ENCODE results near the gene APOB.

The APOB gene

DNA sequence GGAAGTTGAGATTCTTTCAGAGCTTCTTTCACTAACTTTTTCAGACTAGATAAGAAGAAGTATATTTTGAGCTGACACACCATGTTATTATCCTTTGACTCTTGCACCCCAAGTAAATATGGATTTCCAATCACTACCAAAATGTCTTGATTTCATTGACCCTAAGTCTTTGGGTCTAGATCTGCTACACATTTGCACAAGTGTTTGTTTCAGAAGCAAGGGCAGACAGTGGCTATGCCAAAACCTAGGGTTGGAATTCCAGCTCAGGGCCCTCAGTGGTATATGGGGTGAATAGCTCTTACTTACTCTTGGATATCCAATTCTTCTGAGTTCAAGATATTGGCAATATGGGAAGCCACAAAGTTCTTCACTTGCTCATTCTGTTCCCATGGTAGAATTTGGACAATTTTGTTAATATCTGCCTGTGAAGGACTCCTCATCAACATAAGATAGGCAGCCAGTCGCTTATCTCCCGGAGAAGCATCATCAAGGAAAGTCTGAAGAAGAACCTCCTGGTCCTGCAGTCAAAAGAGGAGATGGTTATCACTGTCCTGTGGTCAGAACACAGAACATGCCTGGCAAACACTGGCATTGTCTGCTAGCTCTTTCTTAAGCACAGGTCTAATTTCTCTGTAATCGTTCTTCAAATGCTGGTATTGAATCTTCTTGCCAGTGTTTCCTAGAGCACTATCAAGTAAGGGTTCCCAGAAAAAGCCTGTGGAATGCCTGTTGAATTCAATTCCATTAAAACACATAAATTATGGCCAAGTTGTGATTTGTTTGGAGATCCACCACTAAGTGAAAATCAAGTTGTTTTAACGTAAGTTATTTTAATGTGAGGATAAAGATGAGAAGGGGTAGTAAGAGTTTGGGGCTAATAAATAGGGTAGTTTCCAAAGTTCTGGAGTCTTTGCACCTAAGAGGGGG lies 15.6 kb downstream of the APOB start:
- H3K9me2 ChIP-seq (ENCODE audit: low read depth, low read length) = no peaks in the 10 kb centered on the region
- no peaks in the 10 kb centered on the region for H3K36me3 ChIP-seq (ENCODE audit: insufficient read depth, low read length)
- H3K4me3 ChIP-seq (ENCODE audit: low read depth, low read length, poor library complexity, severe bottlenecking) = no peak overlapping the region
- H3K4me2 ChIP-seq (ENCODE audit: low read length) = no peak overlapping the region
- no peaks in the 10 kb centered on the region for H3K27me3 ChIP-seq (ENCODE audit: insufficient read depth, low read length)
- H3K9ac ChIP-seq (ENCODE audit: low read length) = no peak overlapping the region
- no peak overlapping the region for H2AFZ ChIP-seq (ENCODE audit: low read length)
- H4K20me1 ChIP-seq (ENCODE audit: insufficient read depth, low read length) = no peaks in the 10 kb centered on the region
- no peaks in the 10 kb centered on the region for H3F3A ChIP-seq (ENCODE audit: insufficient read depth, low read length)
- no peaks in the 10 kb centered on the region for H3K9me3 ChIP-seq (ENCODE audit: low read length)
- TF ChIP-seq, protein P1, sequence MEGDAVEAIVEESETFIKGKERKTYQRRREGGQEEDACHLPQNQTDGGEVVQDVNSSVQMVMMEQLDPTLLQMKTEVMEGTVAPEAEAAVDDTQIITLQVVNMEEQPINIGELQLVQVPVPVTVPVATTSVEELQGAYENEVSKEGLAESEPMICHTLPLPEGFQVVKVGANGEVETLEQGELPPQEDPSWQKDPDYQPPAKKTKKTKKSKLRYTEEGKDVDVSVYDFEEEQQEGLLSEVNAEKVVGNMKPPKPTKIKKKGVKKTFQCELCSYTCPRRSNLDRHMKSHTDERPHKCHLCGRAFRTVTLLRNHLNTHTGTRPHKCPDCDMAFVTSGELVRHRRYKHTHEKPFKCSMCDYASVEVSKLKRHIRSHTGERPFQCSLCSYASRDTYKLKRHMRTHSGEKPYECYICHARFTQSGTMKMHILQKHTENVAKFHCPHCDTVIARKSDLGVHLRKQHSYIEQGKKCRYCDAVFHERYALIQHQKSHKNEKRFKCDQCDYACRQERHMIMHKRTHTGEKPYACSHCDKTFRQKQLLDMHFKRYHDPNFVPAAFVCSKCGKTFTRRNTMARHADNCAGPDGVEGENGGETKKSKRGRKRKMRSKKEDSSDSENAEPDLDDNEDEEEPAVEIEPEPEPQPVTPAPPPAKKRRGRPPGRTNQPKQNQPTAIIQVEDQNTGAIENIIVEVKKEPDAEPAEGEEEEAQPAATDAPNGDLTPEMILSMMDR (IDR thresholded peaks at IDR 0.05; ENCODE audit: low read length) = no peak
- TF ChIP-seq EZH2 (IDR thresholded peaks at IDR 0.05; ENCODE audit: borderline replicate concordance, low read length) = no peak
- no peaks in the 10 kb centered on the region for H3K79me2 ChIP-seq (ENCODE audit: insufficient read depth, low read length)
- H3K27ac ChIP-seq (ENCODE audit: low read depth, low read length, poor library complexity, severe bottlenecking) = no peak overlapping the region
- no peaks in the 10 kb centered on the region for H3K4me1 ChIP-seq (ENCODE audit: insufficient read depth, low read length, severe bottlenecking)

- no peak overlapping the region for H3K27ac ChIP-seq (ENCODE audit: low read depth, low read length, poor library complexity, severe bottlenecking)
- no peak overlapping the region for H3K4me3 ChIP-seq (ENCODE audit: low read depth, low read length, poor library complexity, severe bottlenecking)
These were observed 17.2 kb downstream of the APOB start for GRCh38 chr2:21026479-21027282.

GRCh38 chr2:21025690-21026478 lies 18.0 kb downstream of the APOB start:
- Histone ChIP-seq H3F3A (ENCODE audit: insufficient read depth, low read length) (no peaks in the 10 kb centered on the region), H3K9ac (ENCODE audit: low read length) (no peak overlapping the region), H2AFZ (ENCODE audit: low read length) (no peak overlapping the region), H3K4me1 (ENCODE audit: insufficient read depth, low read length, severe bottlenecking) (no peaks in the 10 kb centered on the region), H4K20me1 (ENCODE audit: insufficient read depth, low read length) (no peaks in the 10 kb centered on the region), H3K4me2 (ENCODE audit: low read length) (no peak overlapping the region), H3K9me3 (ENCODE audit: low read length) (no peaks in the 10 kb centered on the region), H3K27me3 (ENCODE audit: insufficient read depth, low read length) (no peaks in the 10 kb centered on the region), H3K27ac (ENCODE audit: low read depth, low read length, poor library complexity, severe bottlenecking) (no peak overlapping the region), H3K36me3 (ENCODE audit: insufficient read depth, low read length) (no peaks in the 10 kb centered on the region), H3K9me2 (ENCODE audit: low read depth, low read length) (no peaks in the 10 kb centered on the region), H3K79me2 (ENCODE audit: insufficient read depth, low read length) (no peaks in the 10 kb centered on the region), H3K4me3 (ENCODE audit: low read depth, low read length, poor library complexity, severe bottlenecking) (no peak overlapping the region)
- no peak for TF ChIP-seq EZH2 (IDR thresholded peaks at IDR 0.05; ENCODE audit: borderline replicate concordance, low read length)

More at GRCh38 chr2:21026479-21027282, 17.2 kb downstream of the APOB start:
- H2AFZ ChIP-seq (ENCODE audit: low read length) = no peak overlapping the region
- no peaks in the 10 kb centered on the region for H3K36me3 ChIP-seq (ENCODE audit: insufficient read depth, low read length)
- no peaks in the 10 kb centered on the region for H3F3A ChIP-seq (ENCODE audit: insufficient read depth, low read length)
- no peaks in the 10 kb centered on the region for H3K27me3 ChIP-seq (ENCODE audit: insufficient read depth, low read length)
- H3K4me2 ChIP-seq (ENCODE audit: low read length) = no peak overlapping the region
- no peaks in the 10 kb centered on the region for H4K20me1 ChIP-seq (ENCODE audit: insufficient read depth, low read length)
- no peaks in the 10 kb centered on the region for H3K9me3 ChIP-seq (ENCODE audit: low read length)
- TF ChIP-seq, protein P1 (IDR thresholded peaks at IDR 0.05; ENCODE audit: low read length) = no peak
- no peak for TF ChIP-seq EZH2 (IDR thresholded peaks at IDR 0.05; ENCODE audit: borderline replicate concordance, low read length)
- no peak overlapping the region for H3K9ac ChIP-seq (ENCODE audit: low read length)
- no peaks in the 10 kb centered on the region for H3K79me2 ChIP-seq (ENCODE audit: insufficient read depth, low read length)
- no peaks in the 10 kb centered on the region for H3K4me1 ChIP-seq (ENCODE audit: insufficient read depth, low read length, severe bottlenecking)
- no peaks in the 10 kb centered on the region for H3K9me2 ChIP-seq (ENCODE audit: low read depth, low read length)

Data from OCI-LY1 (cell line).